ENCODE data around the gene NIPSNAP2. TPM values are rescaled to one million over a fixed set of nuclear protein-coding genes. Genes with fewer than 3 reads are reported as not detected.

The NIPSNAP2 gene
- total RNA-seq, 2 experiments from 2014 or later, result 35.9 to 49.9 TPM

GRCh38 chr7:55996856-55997500, 32.6 kb downstream of the NIPSNAP2 start:
- ChIA-PET POLR2A (interaction anchor here (0.5 to 1.4 kb wide), 2 partner anchors 18 to 106 kb away, joined by 3 read pairs; no protein-coding TSS in a partner anchor), CTCF (ENCODE audit: unreplicated experiment) (no interaction called here)
- Histone ChIP-seq H3K4me1 (ENCODE audit: insufficient read depth, low read length, poor library complexity, severe bottlenecking) (no peaks in the 10 kb centered on the region), H3K9me2 (ENCODE audit: insufficient read depth, low read length) (no peaks in the 10 kb centered on the region), H3K4me2 (ENCODE audit: low read length) (no peak overlapping the region), H3K27ac (ENCODE audit: low read depth, low read length, poor library complexity, severe bottlenecking) (no peak overlapping the region), H3K9me3 (ENCODE audit: low read length) (no peaks in the 10 kb centered on the region), H3K4me3 (ENCODE audit: low read depth, low read length, poor library complexity, severe bottlenecking) (no peak overlapping the region), H4K20me1 (ENCODE audit: insufficient read depth, low read length) (no peaks in the 10 kb centered on the region), H3K79me2 (ENCODE audit: insufficient read depth, low read depth, low read length) (no peaks in the 10 kb centered on the region), H2AFZ (ENCODE audit: low read length) (no peak overlapping the region), H3K36me3 (ENCODE audit: insufficient read depth, low read length) (peaks cover 41% of the 10 kb centered on the region)
- TF ChIP-seq EZH2phosphoT487 (IDR thresholded peaks at IDR 0.05; ENCODE audit: borderline replicate concordance, low read depth, low read length) (no peak), CTCF (conservative IDR thresholded peaks at IDR 0.05; ENCODE audit: low read length) (no peak)
- intact Hi-C loops (cut with micrococcal nuclease; ENCODE audit: unreplicated experiment), result no loop called here
- DNase-seq (ENCODE audit: low spot score), result no peak
- no TSS peak for BruUV-seq (replicated peaks)

GRCh38 chr7:56003749-56004148, 39.4 kb downstream of the NIPSNAP2 start:
- no peaks in the 10 kb centered on the region for H3K9me3 ChIP-seq (ENCODE audit: low read length)
- H3K27ac ChIP-seq (ENCODE audit: low read depth, low read length, poor library complexity, severe bottlenecking), result no peak overlapping the region
- no peak for DNase-seq (ENCODE audit: low spot score)
- H3K4me3 ChIP-seq (ENCODE audit: low read depth, low read length, poor library complexity, severe bottlenecking), result no peak overlapping the region
- no peaks in the 10 kb centered on the region for H3K79me2 ChIP-seq (ENCODE audit: insufficient read depth, low read depth, low read length)
- peaks cover 8% of the 10 kb centered on the region for H3K36me3 ChIP-seq (ENCODE audit: insufficient read depth, low read length)
- intact Hi-C loops (cut with micrococcal nuclease; ENCODE audit: unreplicated experiment), result loop anchor here (1.0 kb wide), 1 partner anchor 71 kb away; no protein-coding TSS in a partner anchor
- no peak for TF ChIP-seq CTCF (conservative IDR thresholded peaks at IDR 0.05; ENCODE audit: low read length)
- no peak for TF ChIP-seq EZH2phosphoT487 (IDR thresholded peaks at IDR 0.05; ENCODE audit: borderline replicate concordance, low read depth, low read length)
- no TSS peak for BruUV-seq (replicated peaks)
- CTCF ChIA-PET (ENCODE audit: unreplicated experiment), result no interaction called here
- POLR2A ChIA-PET, result interaction anchor here (0.7 kb wide), 1 partner anchor 456 kb away, joined by 3 read pairs; no protein-coding TSS in a partner anchor
- H2AFZ ChIP-seq (ENCODE audit: low read length), result no peak overlapping the region
- H3K4me1 ChIP-seq (ENCODE audit: insufficient read depth, low read length, poor library complexity, severe bottlenecking), result no peaks in the 10 kb centered on the region
- H4K20me1 ChIP-seq (ENCODE audit: insufficient read depth, low read length), result no peaks in the 10 kb centered on the region
- H3K4me2 ChIP-seq (ENCODE audit: low read length), result no peak overlapping the region
- H3K9me2 ChIP-seq (ENCODE audit: insufficient read depth, low read length), result no peaks in the 10 kb centered on the region

GRCh38 chr7:56007167-56007652, 42.8 kb downstream of the NIPSNAP2 start:
- CTCF ChIA-PET (ENCODE audit: unreplicated experiment), result no interaction called here
- intact Hi-C loops (cut with micrococcal nuclease; ENCODE audit: unreplicated experiment), result loop anchor here (5.0 kb wide), 1 partner anchor 365 kb away; no protein-coding TSS in a partner anchor
- no peak for DNase-seq (ENCODE audit: low spot score)

More at GRCh38 chr7:56007167-56007652, 42.8 kb downstream of the NIPSNAP2 start:
- POLR2A ChIA-PET, result interaction anchor here (0.5 to 0.7 kb wide), 2 partner anchors 58 to 580 kb away, joined by 4 to 6 read pairs; no protein-coding TSS in a partner anchor
- Histone ChIP-seq H3K4me3 (ENCODE audit: low read depth, low read length, poor library complexity, severe bottlenecking) (no peak overlapping the region), H3K9me3 (ENCODE audit: low read length) (no peaks in the 10 kb centered on the region), H3K9me2 (ENCODE audit: insufficient read depth, low read length) (no peaks in the 10 kb centered on the region), H3K4me1 (ENCODE audit: insufficient read depth, low read length, poor library complexity, severe bottlenecking) (no peaks in the 10 kb centered on the region), H2AFZ (ENCODE audit: low read length) (no peak overlapping the region), H3K36me3 (ENCODE audit: insufficient read depth, low read length) (peaks cover 16% of the 10 kb centered on the region), H4K20me1 (ENCODE audit: insufficient read depth, low read length) (no peaks in the 10 kb centered on the region), H3K79me2 (ENCODE audit: insufficient read depth, low read depth, low read length) (no peaks in the 10 kb centered on the region), H3K27ac (ENCODE audit: low read depth, low read length, poor library complexity, severe bottlenecking) (no peak overlapping the region), H3K4me2 (ENCODE audit: low read length) (no peak overlapping the region)
- no TSS peak for BruUV-seq (replicated peaks)
- TF ChIP-seq CTCF (conservative IDR thresholded peaks at IDR 0.05; ENCODE audit: low read length), result no peak
- no peak for TF ChIP-seq EZH2phosphoT487 (IDR thresholded peaks at IDR 0.05; ENCODE audit: borderline replicate concordance, low read depth, low read length)
